GM12878 (cell line): ENCODE results near the gene RUBCNL. TPM values are rescaled to one million over a fixed set of nuclear protein-coding genes. Genes with fewer than 3 reads are reported as not detected.

Experiments used
- BRCA1 ChIP-seq: IDR thresholded peaks from 2 replicates; pipeline ENCODE4 v1.6.1; 2011; ENCODE audit warnings: low read depth, low read length, improper control_type of control experiment
- CHD4 ChIP-seq: fragments of 200-600 bp; sonication (generic); IDR thresholded peaks from 2 replicates; pipeline ENCODE4 v1.6.1; 2016; ENCODE audit warnings: mild to moderate bottlenecking
- CREM ChIP-seq: IDR thresholded peaks from 2 replicates; pipeline ENCODE4 v1.6.1; 2014; ENCODE audit warnings: antibody characterized with exemption, low read depth
- EGR1 ChIP-seq, 2 experiments: IDR thresholded peaks; 1 replicate in 1 of 2; 2 replicates in 1 of 2; pipeline ENCODE4 v1.6.1; 2011 to 2012; ENCODE audit warnings: low read depth in 2 of 2, low read length in 2 of 2, borderline replicate concordance in 1 of 2, mild to moderate bottlenecking in 1 of 2, moderate library complexity in 1 of 2
- ETV6 ChIP-seq, 2 experiments: fragments of 450-650 bp in 1 of 2; IDR thresholded peaks in 1 of 2; conservative IDR thresholded peaks in 1 of 2; 2 replicates each; pipeline ENCODE4 v1.6.1; 2014; ENCODE audit warnings: antibody characterized with exemption in 1 of 2, borderline replicate concordance in 1 of 2, low read depth in 1 of 2, mild to moderate bottlenecking in 1 of 2, moderate library complexity in 1 of 2
- FOXM1 ChIP-seq: IDR thresholded peaks from 2 replicates; pipeline ENCODE4 v1.6.1; 2012; ENCODE audit warnings: low read depth, mild to moderate bottlenecking, inconsistent platforms, low read length, moderate library complexity
- GATAD2B ChIP-seq: fragments of 450-650 bp; conservative IDR thresholded peaks from 2 replicates; pipeline ENCODE4 v1.6.1; 2017; ENCODE audit warnings: low read depth, mild to moderate bottlenecking, moderate library complexity
- MTA2 ChIP-seq: fragments of 450-650 bp; IDR thresholded peaks from 2 replicates; pipeline ENCODE4 v1.6.1; 2016; ENCODE audit warnings: low read depth, mild to moderate bottlenecking, moderate library complexity
- NRF1 ChIP-seq: conservative IDR thresholded peaks from 2 replicates; pipeline ENCODE4 v1.6.1; 2011; ENCODE audit warnings: mild to moderate bottlenecking, low read depth, low read length, improper control_type of control experiment
- POLR2A ChIP-seq: IDR thresholded peaks from 2 replicates; pipeline ENCODE4 v1.6.1; 2011; ENCODE audit warnings: low read depth, mild to moderate bottlenecking, low read length
- PRDM15 ChIP-seq: fragments of 450-650 bp; formaldehyde crosslinking; IDR thresholded peaks from 2 replicates; pipeline ENCODE4 v1.4.0; 2020; ENCODE audit warnings: mild to moderate bottlenecking, moderate library complexity
- RAD51 ChIP-seq: fragments of 450-650 bp; IDR thresholded peaks from 2 replicates; pipeline ENCODE4 v1.6.1; 2016; ENCODE audit warnings: moderate library complexity, mild to moderate bottlenecking, inconsistent platforms
- SIX5 ChIP-seq: IDR thresholded peaks from 2 replicates; pipeline ENCODE4 v1.6.1; 2011; ENCODE audit warnings: mild to moderate bottlenecking, low read depth, low read length, moderate library complexity; ENCODE audit not compliant: severe bottlenecking
- SKIL ChIP-seq: fragments of 450-650 bp; IDR thresholded peaks from 2 replicates; pipeline ENCODE4 v1.6.1; 2017; ENCODE audit warnings: mild to moderate bottlenecking, low read depth, inconsistent platforms; ENCODE audit not compliant: poor library complexity, severe bottlenecking
- TCF3 ChIP-seq: IDR thresholded peaks from 2 replicates; pipeline ENCODE4 v1.6.1; 2012; ENCODE audit warnings: low read depth, mild to moderate bottlenecking, low read length, borderline replicate concordance; ENCODE audit not compliant: insufficient read depth
- ZSCAN29 ChIP-seq: fragments of 450-650 bp; IDR thresholded peaks from 2 replicates; pipeline ENCODE4 v1.6.1; 2017; ENCODE audit warnings: mild to moderate bottlenecking, moderate library complexity
- polyA plus RNA-seq, 11 experiments: library from polyadenylated mRNA; depleted of rRNA in 4 of 11; unstranded in 6 of 11; stranded (reverse) in 5 of 11; fragments of >200 nt; fragmentation: Nextera tagmentation in 4 of 11; fragmentation: Illumina TruSeq in 1 of 11; extraction: Ambion mirVana in 4 of 11; extraction: Trizol in 1 of 11; gene quantifications; 1 replicate in 1 of 11; 2 replicates in 10 of 11; pipeline versions ENCODE4 v1.2.1 to v1.2.3, GENCODE V29; 2011 to 2016; ENCODE audit warnings: inconsistent platforms in 2 of 11, missing spikeins in 2 of 11, low read depth in 1 of 11
- total RNA-seq, 4 experiments: library from RNA; depleted of rRNA in 3 of 4; stranded (reverse); fragments of >200 nt in 3 of 4; fragmentation: Illumina TruSeq in 1 of 4; extraction: Trizol in 1 of 4; gene quantifications; 2 replicates each; pipeline versions ENCODE4 v1.2.1 to v1.2.3, GENCODE V29; 2013 to 2021
- TF ChIP-seq, protein P1 (sequence below): fragments of 150-350 bp; IDR thresholded peaks from 2 replicates; pipeline ENCODE4 v1.6.1; 2016; ENCODE audit warnings: low read depth, low read length
- TF ChIP-seq, protein P2 (sequence below): IDR thresholded peaks from 2 replicates; pipeline ENCODE4 v1.6.1; 2012; ENCODE audit warnings: low read depth, low read length, improper control_type of control experiment
- TF ChIP-seq, protein P3 (sequence below): IDR thresholded peaks from 2 replicates; pipeline ENCODE4 v1.6.1; 2012; ENCODE audit warnings: low read length, inconsistent platforms

The RUBCNL gene
- total and polyA plus RNA-seq, 10 of the 15 experiments (the other 5 are each of a cell fraction or from before 2014, with no cell fraction given): 0.71 to 51.9 (median 38.2) TPM

DNA sequence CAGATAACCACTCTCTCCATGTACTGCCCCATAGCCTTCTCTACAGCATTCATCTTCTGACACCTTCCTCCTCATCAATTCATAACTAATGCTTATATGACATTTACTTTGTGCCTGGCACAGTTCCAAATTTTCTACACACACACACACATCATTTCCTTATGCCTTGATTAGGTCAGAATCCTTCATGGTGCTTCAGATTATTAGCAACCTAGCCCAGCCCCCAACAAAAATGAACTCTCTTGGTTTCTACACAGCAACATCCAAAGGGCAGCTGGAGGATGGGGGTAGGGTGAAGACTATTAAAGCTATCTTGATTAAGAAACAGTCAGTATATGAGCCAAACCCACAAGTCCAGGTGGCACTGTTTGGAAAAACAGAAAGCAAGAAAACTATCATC, 3.7 kb downstream of the RUBCNL start (continued):
- TF ChIP-seq RAD51 (no peak), NRF1 (no peak), BRCA1 (no peak), TCF3 (no peak), SKIL (no peak), CHD4 (no peak), PRDM15 (CRISPR knock-in tag) (no peak), FOXM1 (no peak), SIX5 (no peak), EGR1 (IDR thresholded peaks at IDR 0.05; ENCODE audit: borderline replicate concordance in 1 of 2, low read depth in 2 of 2, low read length in 2 of 2) (no peak), CREM (peak; percentile 18; the same call in 1 of the 2 replicates), POLR2A (no peak), ZSCAN29 (no peak), GATAD2B (no peak), ETV6 (conservative IDR thresholded peaks at IDR 0.05 in 1 of 2, IDR thresholded peaks at IDR 0.05 in 1 of 2; ENCODE audit: borderline replicate concordance in 1 of 2, low read depth in 1 of 2) (peak in 1 of 2 experiments; percentile 63; a peak in 1 of 4 replicates), MTA2 (0 out of 2 replicates have a peak, but pooled peaks have one; percentile 15)
- TF ChIP-seq, protein P1, sequence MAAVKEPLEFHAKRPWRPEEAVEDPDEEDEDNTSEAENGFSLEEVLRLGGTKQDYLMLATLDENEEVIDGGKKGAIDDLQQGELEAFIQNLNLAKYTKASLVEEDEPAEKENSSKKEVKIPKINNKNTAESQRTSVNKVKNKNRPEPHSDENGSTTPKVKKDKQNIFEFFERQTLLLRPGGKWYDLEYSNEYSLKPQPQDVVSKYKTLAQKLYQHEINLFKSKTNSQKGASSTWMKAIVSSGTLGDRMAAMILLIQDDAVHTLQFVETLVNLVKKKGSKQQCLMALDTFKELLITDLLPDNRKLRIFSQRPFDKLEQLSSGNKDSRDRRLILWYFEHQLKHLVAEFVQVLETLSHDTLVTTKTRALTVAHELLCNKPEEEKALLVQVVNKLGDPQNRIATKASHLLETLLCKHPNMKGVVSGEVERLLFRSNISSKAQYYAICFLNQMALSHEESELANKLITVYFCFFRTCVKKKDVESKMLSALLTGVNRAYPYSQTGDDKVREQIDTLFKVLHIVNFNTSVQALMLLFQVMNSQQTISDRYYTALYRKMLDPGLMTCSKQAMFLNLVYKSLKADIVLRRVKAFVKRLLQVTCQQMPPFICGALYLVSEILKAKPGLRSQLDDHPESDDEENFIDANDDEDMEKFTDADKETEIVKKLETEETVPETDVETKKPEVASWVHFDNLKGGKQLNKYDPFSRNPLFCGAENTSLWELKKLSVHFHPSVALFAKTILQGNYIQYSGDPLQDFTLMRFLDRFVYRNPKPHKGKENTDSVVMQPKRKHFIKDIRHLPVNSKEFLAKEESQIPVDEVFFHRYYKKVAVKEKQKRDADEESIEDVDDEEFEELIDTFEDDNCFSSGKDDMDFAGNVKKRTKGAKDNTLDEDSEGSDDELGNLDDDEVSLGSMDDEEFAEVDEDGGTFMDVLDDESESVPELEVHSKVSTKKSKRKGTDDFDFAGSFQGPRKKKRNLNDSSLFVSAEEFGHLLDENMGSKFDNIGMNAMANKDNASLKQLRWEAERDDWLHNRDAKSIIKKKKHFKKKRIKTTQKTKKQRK: no peak
- TF ChIP-seq, protein P2, sequence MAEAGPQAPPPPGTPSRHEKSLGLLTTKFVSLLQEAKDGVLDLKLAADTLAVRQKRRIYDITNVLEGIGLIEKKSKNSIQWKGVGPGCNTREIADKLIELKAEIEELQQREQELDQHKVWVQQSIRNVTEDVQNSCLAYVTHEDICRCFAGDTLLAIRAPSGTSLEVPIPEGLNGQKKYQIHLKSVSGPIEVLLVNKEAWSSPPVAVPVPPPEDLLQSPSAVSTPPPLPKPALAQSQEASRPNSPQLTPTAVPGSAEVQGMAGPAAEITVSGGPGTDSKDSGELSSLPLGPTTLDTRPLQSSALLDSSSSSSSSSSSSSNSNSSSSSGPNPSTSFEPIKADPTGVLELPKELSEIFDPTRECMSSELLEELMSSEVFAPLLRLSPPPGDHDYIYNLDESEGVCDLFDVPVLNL: no peak
- TF ChIP-seq, protein P3, sequence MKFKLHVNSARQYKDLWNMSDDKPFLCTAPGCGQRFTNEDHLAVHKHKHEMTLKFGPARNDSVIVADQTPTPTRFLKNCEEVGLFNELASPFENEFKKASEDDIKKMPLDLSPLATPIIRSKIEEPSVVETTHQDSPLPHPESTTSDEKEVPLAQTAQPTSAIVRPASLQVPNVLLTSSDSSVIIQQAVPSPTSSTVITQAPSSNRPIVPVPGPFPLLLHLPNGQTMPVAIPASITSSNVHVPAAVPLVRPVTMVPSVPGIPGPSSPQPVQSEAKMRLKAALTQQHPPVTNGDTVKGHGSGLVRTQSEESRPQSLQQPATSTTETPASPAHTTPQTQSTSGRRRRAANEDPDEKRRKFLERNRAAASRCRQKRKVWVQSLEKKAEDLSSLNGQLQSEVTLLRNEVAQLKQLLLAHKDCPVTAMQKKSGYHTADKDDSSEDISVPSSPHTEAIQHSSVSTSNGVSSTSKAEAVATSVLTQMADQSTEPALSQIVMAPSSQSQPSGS: peak; percentile 39; the same call in 1 of the 2 replicates
